ENCODE results near the gene FXYD7. TPM values are rescaled to one million over a fixed set of nuclear protein-coding genes. Genes with fewer than 3 reads are reported as not detected.

Gene FXYD7
- total RNA-seq, 1 experiment from 2014 or later, result not detected

DNA sequence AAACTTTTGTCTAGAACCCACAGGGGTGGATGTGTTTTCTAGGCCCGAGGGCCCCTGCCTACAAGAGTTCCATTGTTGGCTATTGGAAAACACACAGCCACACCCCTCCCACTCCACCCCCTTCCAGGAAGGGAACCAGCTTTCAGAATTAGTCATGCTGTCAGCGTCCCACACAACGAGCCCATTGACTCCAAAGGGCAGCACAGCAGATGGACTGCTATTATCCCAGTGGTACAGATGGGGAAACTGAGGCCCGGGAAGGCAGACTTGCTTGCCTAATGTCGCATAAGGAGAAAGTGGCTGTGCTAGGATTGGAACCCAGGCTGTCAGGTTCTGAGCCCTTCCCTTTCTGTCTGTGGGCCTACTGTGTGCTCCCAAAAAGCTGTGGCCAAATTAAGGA lies 35.5 kb upstream of the FXYD7 start:
- in situ Hi-C loops (cut with HindIII; ENCODE audit: low pct_unique_long_range_greater_than_20kb, low sequenced_read_pairs), result no loop called here

DNA sequence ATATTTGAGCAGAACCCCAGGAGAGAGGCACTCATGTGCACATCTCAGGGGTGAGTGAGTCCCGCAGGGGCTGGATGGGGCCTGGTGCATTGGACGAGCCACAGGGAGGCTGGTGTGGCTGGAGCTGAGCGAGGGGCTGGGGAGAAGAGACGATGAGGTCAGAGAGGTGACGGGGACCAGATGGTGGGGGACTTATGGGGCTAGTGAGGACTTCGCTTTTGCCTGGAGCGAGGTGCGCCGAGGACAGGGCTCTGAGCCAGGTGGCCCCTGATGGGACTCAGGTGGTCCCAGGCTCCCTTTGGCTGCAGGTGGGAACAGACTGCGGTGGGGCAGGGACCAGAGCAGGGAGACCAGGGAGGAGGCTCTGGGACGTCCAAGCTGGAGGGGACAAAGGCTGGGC lies 34.3 kb upstream of the FXYD7 start:
- in situ Hi-C loops (cut with HindIII; ENCODE audit: low pct_unique_long_range_greater_than_20kb, low sequenced_read_pairs), result no loop called here
- no peak for DNase-seq (ENCODE audit: low read depth, low spot score)

More for the DNA sequence above, 35.5 kb upstream of the FXYD7 start:
- peak; percentile 99 for DNase-seq (ENCODE audit: low read depth, low spot score)

DNA sequence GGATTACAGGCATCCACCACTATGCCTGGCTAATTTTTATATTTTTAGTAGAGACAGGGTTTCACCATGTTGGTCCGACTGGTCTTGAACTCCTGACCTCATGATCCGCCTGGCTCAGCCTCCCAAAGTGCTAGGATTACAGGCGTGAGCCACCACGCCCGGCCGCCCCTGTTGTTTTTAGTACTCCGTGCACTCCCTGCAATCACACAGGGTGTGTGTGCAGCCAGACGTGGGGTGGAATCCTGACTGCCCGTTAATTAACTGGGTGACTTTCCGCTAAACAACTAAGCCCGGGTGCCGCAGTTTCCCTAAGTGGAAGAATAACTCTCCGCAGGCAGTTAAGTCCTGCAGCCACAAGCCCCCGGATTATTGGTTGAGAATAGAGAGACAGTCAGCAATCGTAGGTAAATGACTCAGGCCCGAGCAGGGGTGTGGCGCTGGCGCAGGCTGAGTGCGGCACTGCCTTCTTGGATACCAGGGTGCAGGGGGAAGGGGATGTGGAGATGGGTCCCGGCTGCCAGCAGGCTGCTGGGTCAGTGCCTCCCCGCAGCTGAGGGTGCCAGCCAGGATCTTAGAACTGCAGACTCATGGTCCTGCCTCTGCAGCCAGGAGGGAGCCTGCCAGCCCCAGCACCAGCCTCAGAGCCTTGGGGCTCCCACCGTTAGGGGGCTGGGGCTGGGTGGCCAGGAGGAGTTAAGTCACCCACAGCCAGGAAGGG lies 33.5 kb upstream of the FXYD7 start:
- DNase-seq (ENCODE audit: low read depth, low spot score), result no peak
- in situ Hi-C loops (cut with HindIII; ENCODE audit: low pct_unique_long_range_greater_than_20kb, low sequenced_read_pairs), result no loop called here

DNA sequence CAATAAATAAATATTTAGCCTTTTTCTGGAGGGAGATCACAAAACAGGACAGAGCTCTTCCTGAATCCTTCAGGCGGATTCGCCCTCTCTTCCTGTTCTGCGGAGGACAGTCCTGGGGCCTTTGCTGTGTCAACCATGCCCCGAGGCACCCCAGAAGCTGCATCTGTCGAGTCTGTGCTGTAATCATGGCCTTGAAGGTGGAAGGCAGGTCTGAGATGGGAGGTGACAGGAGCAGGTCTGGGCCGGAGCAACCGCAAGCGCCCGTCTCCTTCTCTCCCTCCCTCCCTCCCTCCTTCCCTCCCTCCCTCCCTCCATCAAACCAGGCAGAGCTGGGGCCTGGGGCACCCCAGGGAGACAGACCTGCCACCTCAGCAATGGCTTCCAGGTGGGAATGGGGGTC lies 32.1 kb upstream of the FXYD7 start:
- in situ Hi-C loops (cut with HindIII; ENCODE audit: low pct_unique_long_range_greater_than_20kb, low sequenced_read_pairs), result no loop called here
- no peak for DNase-seq (ENCODE audit: low read depth, low spot score)

DNA sequence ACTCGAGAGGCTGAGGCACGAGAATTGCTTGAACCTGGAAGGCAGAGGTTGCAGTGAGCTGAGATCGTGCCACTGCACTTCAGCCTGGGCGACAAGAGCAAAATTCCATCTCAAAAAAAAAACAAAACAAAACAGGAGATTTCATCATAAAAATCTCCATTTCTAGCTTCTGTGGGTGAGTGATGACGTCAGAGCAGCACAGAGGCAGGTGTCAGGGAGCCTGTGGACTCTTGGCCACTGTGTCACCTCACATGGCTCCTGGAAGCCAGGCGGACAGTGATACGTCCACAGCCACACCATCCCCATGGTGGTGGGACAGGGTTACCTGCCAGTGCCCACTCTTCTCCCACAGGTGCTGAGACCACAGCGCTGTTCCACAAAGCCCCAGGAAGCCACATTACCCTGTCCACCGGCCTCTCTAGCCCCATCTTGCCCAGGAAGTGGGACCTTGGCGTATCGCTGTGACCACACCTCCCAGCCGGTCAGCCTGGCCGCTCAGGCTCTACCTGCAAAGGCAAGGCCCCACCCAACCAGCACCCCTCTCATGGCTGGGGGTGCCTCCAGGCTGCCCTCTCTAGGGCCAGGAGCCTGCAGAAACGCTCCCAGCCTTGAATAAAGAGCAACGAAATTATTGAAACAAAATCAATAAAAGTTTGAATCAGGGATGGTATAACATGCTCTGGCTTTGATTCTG lies 29.9 kb upstream of the FXYD7 start:
- no peak for DNase-seq (ENCODE audit: low read depth, low spot score)
- in situ Hi-C loops (cut with HindIII; ENCODE audit: low pct_unique_long_range_greater_than_20kb, low sequenced_read_pairs), result no loop called here

DNA sequence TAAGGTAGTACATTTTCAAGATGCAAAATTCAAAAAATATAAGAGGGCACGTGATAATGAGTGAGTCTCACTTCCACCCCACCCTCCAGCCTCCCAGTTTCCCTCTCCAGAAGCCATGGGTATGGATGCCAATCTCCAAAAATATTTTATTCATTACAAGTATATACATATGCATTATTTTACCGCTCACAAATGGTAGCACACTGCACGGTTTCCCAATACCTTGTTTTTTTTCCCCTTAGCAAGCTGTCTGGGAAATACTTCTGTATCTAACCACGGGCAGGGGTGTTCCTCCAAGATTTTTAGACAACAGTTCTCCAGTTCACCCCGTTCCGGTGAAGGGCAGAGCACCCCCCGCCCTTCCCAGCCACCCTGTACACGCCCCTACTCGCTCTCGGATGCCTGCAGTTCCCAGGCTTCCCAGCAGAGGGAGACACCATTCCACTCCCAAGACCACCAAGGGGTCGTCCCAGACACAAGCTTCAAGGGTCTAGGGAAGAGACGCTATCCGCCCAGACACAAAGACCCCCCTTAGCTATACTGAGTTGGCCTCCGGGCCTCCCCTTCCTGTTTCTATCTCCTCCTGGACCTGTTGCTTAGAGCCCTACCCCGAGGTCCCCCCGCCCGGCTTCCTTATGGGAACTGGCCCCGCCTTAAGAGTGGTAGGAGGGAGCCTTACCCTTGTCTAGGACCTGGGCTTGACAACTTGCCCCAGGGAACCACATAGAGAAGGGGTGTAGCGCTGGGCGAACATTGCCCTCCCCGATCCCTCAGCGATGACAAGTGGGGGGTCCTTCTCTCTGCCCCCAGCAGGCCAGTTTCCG lies 28.5 kb upstream of the FXYD7 start:
- in situ Hi-C loops (cut with HindIII; ENCODE audit: low pct_unique_long_range_greater_than_20kb, low sequenced_read_pairs), result no loop called here
- peak; percentile 80 for DNase-seq (ENCODE audit: low read depth, low spot score)

DNA sequence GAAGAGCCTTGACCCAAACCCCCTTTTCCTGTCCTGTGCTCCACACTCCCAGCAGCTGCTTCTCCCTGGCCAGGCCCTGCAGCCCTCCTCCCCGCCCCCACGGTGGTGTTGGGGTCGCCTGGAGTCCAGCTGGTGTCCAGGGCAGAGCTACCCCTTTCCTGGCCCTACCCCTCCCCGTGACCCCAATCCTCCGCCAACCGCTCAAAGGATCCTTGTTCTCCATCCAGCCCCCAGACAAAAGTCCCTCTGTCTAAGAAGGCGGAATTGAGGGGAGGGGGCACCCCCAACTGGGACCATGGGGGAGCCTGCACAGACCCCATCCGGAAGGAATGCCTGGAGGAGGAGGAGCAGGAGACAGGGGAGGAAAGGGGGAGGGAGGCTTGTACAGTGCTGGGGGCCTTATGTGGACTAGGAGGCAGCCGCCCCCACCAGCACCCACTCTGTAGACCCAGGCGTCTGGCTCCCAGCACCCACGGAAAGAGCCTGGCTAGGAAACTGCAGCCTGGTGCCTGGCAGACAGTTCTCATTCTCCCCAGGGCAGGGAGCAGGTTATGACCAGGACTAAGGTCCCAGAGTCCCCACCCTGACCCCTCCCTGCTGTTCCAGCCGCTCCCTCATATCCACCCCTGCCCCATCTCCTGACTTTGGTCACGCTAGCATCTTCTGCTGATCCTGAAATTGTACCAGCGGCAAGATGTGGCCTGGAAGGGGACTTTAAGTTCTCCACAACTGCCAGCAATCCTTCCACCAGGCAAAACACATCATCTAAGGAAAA lies 27.7 kb upstream of the FXYD7 start, which contains the start of gene FXYD3:
Gene FXYD3 (plus strand): TSS at position 647 of the 775 bp plus-strand sequence. CDS start 3,554 bp downstream, outside the sequence.
- no peak for DNase-seq (ENCODE audit: low read depth, low spot score)
- in situ Hi-C loops (cut with HindIII; ENCODE audit: low pct_unique_long_range_greater_than_20kb, low sequenced_read_pairs), result no loop called here

DNA sequence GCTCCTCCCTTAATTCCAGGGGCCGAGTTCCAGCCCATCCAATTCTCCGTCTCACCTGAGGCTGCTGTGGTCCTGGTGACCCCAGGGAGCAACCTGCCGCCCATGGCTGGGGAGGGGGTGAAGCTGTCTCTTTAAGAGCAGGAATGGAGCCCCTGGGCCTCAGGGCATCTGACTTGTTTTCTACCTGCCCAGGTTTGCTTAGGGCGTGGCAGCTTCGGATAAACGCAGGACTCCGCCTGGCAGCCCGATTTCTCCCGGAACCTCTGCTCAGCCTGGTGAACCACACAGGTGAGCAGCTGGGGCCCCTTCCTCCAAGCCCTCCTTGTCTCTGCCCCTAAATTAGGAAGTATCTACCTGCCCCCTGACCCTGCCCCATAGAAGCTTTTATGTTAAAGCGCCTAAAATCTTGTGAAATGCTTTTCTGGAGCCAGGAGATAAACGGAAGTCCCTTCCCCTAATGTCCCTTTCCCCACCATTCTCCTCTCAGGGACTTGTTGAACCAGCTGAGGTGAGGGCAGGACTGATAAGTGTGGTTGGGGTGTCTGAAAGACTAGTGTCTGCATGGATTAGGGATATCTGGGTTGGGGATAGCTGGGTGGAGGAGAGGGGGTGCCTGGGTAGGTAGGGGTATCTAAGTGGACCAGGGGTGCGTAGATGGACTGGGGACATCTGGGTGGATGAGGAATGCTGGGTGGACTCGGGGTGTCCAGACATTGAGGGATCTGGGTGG lies 26.8 kb upstream of the FXYD7 start:
- in situ Hi-C loops (cut with HindIII; ENCODE audit: low pct_unique_long_range_greater_than_20kb, low sequenced_read_pairs), result no loop called here
- no peak for DNase-seq (ENCODE audit: low read depth, low spot score)

DNA sequence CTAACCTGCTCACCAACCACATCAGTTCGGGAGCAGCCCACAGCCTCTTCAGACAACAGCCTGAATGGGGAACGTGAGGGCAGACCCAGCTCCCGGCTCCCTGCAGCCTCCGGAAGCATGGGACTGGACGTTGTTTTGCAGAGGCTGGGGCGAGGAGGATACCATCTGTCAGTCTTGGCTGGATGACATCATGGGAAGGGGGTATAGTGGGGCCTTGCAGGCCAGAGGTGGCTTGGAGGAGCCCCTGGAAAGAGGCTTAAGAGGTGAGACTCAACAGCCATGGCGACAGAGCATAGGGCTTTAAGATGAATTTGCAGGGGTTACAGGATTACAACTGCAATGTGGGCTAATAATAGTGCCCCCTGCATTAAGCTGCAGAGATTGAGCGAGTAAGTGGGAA lies 25.9 kb upstream of the FXYD7 start:
- DNase-seq (ENCODE audit: low read depth, low spot score), result no peak
- in situ Hi-C loops (cut with HindIII; ENCODE audit: low pct_unique_long_range_greater_than_20kb, low sequenced_read_pairs), result no loop called here

DNA sequence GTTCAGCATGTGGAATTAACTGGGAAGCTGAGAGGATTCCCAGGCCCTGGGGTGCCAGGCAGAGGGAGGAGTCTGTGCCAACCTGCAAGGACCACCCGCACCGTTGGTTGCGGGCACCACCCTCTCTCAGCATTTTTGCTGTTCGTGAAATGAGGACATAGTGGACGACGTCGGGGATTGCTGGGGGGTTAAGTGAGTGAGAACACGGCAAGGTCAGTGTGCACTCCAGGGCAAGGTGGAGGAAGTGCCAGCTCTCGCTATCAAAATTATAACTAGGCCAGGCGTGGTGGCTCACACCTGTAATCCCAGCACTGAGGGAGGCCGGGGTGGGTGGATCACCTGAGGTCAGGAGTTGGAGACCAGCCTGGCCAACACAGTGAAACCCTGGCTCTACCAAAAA lies 25.3 kb upstream of the FXYD7 start:
- DNase-seq (ENCODE audit: low read depth, low spot score), result no peak
- in situ Hi-C loops (cut with HindIII; ENCODE audit: low pct_unique_long_range_greater_than_20kb, low sequenced_read_pairs), result no loop called here

DNA sequence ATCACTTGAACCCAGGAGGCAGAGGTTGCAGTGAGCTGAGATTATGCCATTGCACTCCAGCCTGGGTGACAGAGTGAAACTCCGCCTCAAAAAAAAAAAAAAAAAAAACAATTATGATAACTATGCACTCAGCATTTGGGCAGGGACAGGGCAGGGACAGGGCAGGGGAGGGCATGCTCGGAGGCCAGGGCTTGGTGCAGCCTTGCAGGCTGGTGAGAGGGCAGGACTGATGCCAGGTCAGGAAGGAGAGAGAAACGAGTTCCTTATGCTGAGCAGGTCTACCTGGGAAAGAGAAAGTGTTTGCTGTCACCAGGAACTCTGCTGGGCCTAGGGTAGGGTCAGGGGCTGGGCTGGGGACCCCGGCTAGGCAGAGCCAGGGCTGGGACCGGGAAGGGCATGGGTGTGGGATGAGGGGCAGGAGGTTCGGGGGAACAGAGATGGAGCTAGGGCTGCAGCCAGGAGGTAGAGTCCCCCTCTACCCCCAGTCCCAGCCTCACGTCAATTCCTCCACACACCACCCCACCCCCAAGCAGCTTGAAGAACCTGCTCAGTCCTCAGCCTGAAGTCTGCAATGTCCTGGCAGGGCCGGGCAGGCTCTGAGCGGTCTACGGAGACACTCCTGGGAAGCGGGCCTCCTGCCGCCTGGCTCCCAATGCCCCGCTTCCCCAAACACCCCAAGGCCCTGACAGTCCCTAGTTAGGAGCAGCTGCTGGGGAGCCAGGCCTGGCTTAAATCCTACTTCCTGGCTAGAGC lies 24.6 kb upstream of the FXYD7 start:
- in situ Hi-C loops (cut with HindIII; ENCODE audit: low pct_unique_long_range_greater_than_20kb, low sequenced_read_pairs), result no loop called here
- DNase-seq (ENCODE audit: low read depth, low spot score), result no peak

DNA sequence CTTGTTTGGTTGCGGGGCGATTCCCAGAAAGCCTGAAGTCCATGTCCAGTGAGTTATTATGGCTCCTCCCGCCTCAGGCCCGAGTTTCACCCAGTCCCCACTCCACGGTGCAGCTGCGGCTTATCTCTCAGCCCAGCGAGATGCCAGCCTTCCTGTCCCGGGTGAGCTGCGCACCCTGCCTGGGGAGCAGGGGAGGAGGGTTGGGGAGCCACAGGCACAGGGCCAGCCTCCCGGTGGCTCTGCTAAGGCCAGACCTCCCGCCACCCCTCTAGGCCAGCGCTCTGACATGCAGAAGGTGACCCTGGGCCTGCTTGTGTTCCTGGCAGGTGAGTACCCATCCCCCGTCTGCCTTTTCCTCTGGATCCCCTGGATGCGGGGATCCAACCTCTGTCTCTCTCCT lies 24.0 kb upstream of the FXYD7 start:
- in situ Hi-C loops (cut with HindIII; ENCODE audit: low pct_unique_long_range_greater_than_20kb, low sequenced_read_pairs), result no loop called here
- DNase-seq (ENCODE audit: low read depth, low spot score), result no peak

DNA sequence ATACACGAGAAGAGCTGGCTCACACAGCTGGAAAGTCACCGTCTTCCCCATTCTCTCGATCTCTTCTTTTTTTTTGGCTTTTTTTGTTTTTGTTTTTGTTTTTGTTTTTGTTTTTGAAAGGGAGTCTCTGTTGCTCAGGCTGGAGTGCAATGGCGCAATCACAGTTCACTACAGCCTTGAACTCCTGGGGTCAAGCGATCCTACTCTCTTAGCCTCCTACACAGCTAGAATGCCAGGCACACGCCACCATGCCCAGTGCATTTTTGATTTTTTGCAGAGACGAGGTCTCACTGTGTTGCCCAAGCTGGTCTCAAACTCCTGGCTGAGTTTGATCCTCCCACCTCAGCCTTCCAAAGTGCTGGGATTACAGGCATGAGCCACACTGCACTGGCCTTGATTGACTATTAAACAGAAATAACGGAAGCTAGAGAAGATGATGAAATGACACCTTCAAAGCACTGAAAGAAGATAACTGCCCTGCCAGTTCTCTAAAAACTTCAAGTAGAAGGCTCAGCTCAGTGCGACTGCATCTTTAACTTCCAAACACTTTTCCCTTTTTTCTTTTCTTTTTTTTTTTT lies 23.4 kb upstream of the FXYD7 start:
- in situ Hi-C loops (cut with HindIII; ENCODE audit: low pct_unique_long_range_greater_than_20kb, low sequenced_read_pairs), result no loop called here

DNA sequence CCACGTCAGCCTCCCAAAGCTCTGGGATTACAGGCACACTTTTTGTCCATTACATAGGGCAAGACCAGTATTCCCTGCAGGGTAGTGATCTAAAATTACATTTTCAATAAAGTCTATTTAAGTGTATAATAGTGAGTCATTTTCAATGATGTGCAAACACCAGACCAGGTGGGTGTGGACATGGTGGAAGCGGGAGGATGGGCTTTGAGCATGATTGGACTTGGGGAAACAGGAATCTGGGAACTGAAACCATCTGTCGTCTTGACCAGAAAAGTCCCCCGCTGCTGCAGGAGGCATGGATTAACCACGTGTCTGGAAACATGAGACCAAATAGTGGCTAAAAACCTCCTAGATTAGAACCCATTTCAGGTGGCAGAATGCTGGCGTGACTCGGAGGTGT lies 22.6 kb upstream of the FXYD7 start:
- peak; percentile 28 for DNase-seq (ENCODE audit: low read depth, low spot score)
- in situ Hi-C loops (cut with HindIII; ENCODE audit: low pct_unique_long_range_greater_than_20kb, low sequenced_read_pairs), result no loop called here

More for the DNA sequence above, 23.4 kb upstream of the FXYD7 start:
- DNase-seq (ENCODE audit: low read depth, low spot score), result no peak

DNA sequence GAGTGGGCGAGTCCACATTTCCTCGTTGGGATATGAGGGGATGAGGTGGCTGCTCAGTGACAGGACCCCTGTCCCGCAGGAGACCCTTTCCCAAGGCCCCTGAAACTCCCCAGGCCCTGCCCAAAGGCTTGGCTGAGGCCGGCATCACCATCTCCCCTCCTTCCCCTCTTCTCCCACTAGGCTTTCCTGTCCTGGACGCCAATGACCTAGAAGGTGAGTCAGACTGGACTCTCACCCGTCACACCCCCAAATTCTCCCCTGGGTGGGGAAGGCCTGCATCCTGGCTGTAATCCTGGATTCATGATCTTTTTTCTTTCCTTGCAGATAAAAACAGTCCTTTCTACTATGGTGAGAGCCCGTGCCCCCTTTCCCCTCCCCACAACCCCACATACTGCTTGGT lies 22.2 kb upstream of the FXYD7 start:
- in situ Hi-C loops (cut with HindIII; ENCODE audit: low pct_unique_long_range_greater_than_20kb, low sequenced_read_pairs), result no loop called here
- no peak for DNase-seq (ENCODE audit: low read depth, low spot score)

Data from SK-MEL-5 (cell line).